OCI-LY7 (cell line): ENCODE data around the gene MAGEF1. TPM values are rescaled to one million over a fixed set of nuclear protein-coding genes. Genes with fewer than 3 reads are reported as not detected.

Experiments
- BruUV-seq: library from RNA; stranded (reverse); fragments of 400-500 nt; replicated peaks from 2 replicates; lab custom pipeline; 2021; lab: Mats Ljungman, UMichigan
- CTCF ChIA-PET: fragments of 300-600 bp; sonication (Branson Sonifier 250); formaldehyde crosslinking; loops from one replicate; lab custom pipeline; 2022; ENCODE audit warnings: antibody characterized with exemption; ENCODE audit not compliant: unreplicated experiment; lab: Charles Lee
- POLR2A ChIA-PET: fragments of 300-600 bp; sonication (Branson Sonifier 250); formaldehyde crosslinking; loops from one replicate; lab custom pipeline; 2022; ENCODE audit warnings: antibody characterized with exemption; lab: Charles Lee
- DNase-seq: peaks from one replicate; pipeline ENCODE4 v3.0.0-alpha.2; 2015; ENCODE audit warnings: low spot score
- H2AFZ ChIP-seq: fragments of 200-600 bp; sonication (generic), shearing (Covaris generic); 2 replicates; pipeline ENCODE4 v1.6.1; 2014; ENCODE audit warnings: mild to moderate bottlenecking, antibody characterized with exemption, low read length, moderate library complexity
- H3K27ac ChIP-seq: fragments of 200-600 bp; sonication (generic); 2 replicates; pipeline ENCODE4 v1.5.1; 2014; ENCODE audit warnings: mixed run types, low read depth, mild to moderate bottlenecking, moderate library complexity, low read length, inconsistent platforms; ENCODE audit not compliant: poor library complexity, severe bottlenecking
- H3K36me3 ChIP-seq: fragments of 200-600 bp; sonication (generic); 2 replicates; pipeline ENCODE4 v1.6.1; 2014; ENCODE audit warnings: mild to moderate bottlenecking, antibody characterized with exemption, low read length, moderate library complexity, mixed read lengths; ENCODE audit not compliant: insufficient read depth
- H3K4me1 ChIP-seq: fragments of 200-600 bp; sonication (generic); 2 replicates; pipeline ENCODE4 v1.5.1; 2014; ENCODE audit warnings: mild to moderate bottlenecking, low read length; ENCODE audit not compliant: insufficient read depth, poor library complexity, severe bottlenecking
- H3K4me2 ChIP-seq: fragments of 200-600 bp; sonication (generic); 2 replicates; pipeline ENCODE4 v1.6.1; 2014; ENCODE audit warnings: mild to moderate bottlenecking, low read length
- H3K4me3 ChIP-seq: fragments of 200-600 bp; sonication (generic); 2 replicates; pipeline ENCODE4 v1.5.1; 2014; ENCODE audit warnings: mild to moderate bottlenecking, low read depth, low read length; ENCODE audit not compliant: poor library complexity, severe bottlenecking
- H3K79me2 ChIP-seq: fragments of 200-600 bp; sonication (generic); 2 replicates; pipeline ENCODE4 v1.6.1; 2016; ENCODE audit warnings: low read depth, mild to moderate bottlenecking, low read length, moderate library complexity, mixed read lengths; ENCODE audit not compliant: insufficient read depth
- H3K9me2 ChIP-seq: fragments of 200-600 bp; sonication (generic); 2 replicates; pipeline ENCODE4 v1.6.1; 2016; ENCODE audit warnings: mild to moderate bottlenecking, low read length, mixed read lengths; ENCODE audit not compliant: insufficient read depth
- H3K9me3 ChIP-seq: fragments of 200-600 bp; sonication (generic); 2 replicates; pipeline ENCODE4 v1.6.1; 2014; ENCODE audit warnings: mild to moderate bottlenecking, mixed run types, low read length, mixed read lengths
- H4K20me1 ChIP-seq: fragments of 200-600 bp; sonication (generic); 2 replicates; pipeline ENCODE4 v1.6.1; 2014; ENCODE audit warnings: mild to moderate bottlenecking, antibody characterized with exemption, low read length, moderate library complexity, mixed read lengths; ENCODE audit not compliant: insufficient read depth
- CTCF ChIP-seq: fragments of 200-600 bp; sonication (generic); conservative IDR thresholded peaks from 2 replicates; pipeline ENCODE4 v1.5.1; 2014; ENCODE audit warnings: mild to moderate bottlenecking, antibody characterized with exemption, low read length, moderate library complexity, mixed read lengths
- EZH2phosphoT487 ChIP-seq: fragments of 200-600 bp; sonication (generic); IDR thresholded peaks from 2 replicates; pipeline ENCODE4 v1.6.1; 2018; ENCODE audit warnings: low read depth, borderline replicate concordance, mild to moderate bottlenecking, mixed run types, antibody characterized with exemption, low read length, moderate library complexity, mixed read lengths
- intact Hi-C: fragments of 100-400 bp; cut with micrococcal nuclease; formaldehyde crosslinking; loops from one replicate; pipeline ENCODE4 v1.10.0; 2022; ENCODE audit not compliant: unreplicated experiment
- total RNA-seq, 2 experiments: library from RNA; depleted of rRNA in 1 of 2; stranded (reverse); fragments of >200 nt in 1 of 2; shearing (Covaris generic) in 1 of 2; gene quantifications; 2 replicates each; pipeline ENCODE4 v1.2.3, GENCODE V29; 2014 to 2022

MAGEF1 gene
- total RNA-seq, 2 experiments from 2014 or later: 29.2 to 47.8 TPM

GRCh38 chr3:184748219-184749135, 36.6 kb upstream of the MAGEF1 start:
- no TSS peak for BruUV-seq
- Histone ChIP-seq H3K79me2 (no peaks in the 10 kb centered on the region), H3K4me1 (no peaks in the 10 kb centered on the region), H3K9me3 (no peaks in the 10 kb centered on the region), H2AFZ (no peak overlapping the region), H3K4me3 (no peak overlapping the region), H4K20me1 (no peaks in the 10 kb centered on the region), H3K9me2 (no peaks in the 10 kb centered on the region), H3K4me2 (no peak overlapping the region), H3K27ac (no peak overlapping the region), H3K36me3 (no peaks in the 10 kb centered on the region)
- POLR2A ChIA-PET: interaction anchor here (0.7 kb wide), 1 partner anchor 11 kb away, joined by 3 read pairs; no protein-coding TSS in a partner anchor
- TF ChIP-seq EZH2phosphoT487: no peak
- peak; percentile 69 for TF ChIP-seq CTCF
- peak; percentile 35 for DNase-seq
- intact Hi-C loops: loop anchor here (1.0 kb wide), 1 partner anchor 187 kb away; the partner anchor contains the start of gene EPHB3
- CTCF ChIA-PET: interaction anchor here (0.6 kb wide), 1 partner anchor 171 kb away, joined by 3 read pairs; no protein-coding TSS in a partner anchor

- Histone ChIP-seq H2AFZ (no peak overlapping the region), H4K20me1 (no peaks in the 10 kb centered on the region), H3K79me2 (no peaks in the 10 kb centered on the region), H3K9me2 (no peaks in the 10 kb centered on the region), H3K9me3 (no peaks in the 10 kb centered on the region), H3K4me1 (no peaks in the 10 kb centered on the region), H3K4me2 (no peak overlapping the region), H3K4me3 (no peak overlapping the region), H3K36me3 (no peaks in the 10 kb centered on the region), H3K27ac (no peak overlapping the region)
- CTCF ChIA-PET: no interaction called here
- intact Hi-C loops: no loop called here
- POLR2A ChIA-PET: interaction anchor here (0.6 kb wide), 1 partner anchor 28 kb away, joined by 4 read pairs; no protein-coding TSS in a partner anchor
- TF ChIP-seq CTCF (no peak), EZH2phosphoT487 (no peak)
- no TSS peak for BruUV-seq
- DNase-seq: no peak
Measured at GRCh38 chr3:184746131-184747120, 34.6 kb upstream of the MAGEF1 start.
